Endometrial microvascular endothelial cells (primary cell): ENCODE results near the gene WSCD1. TPM values are rescaled to one million over a fixed set of nuclear protein-coding genes. Genes with fewer than 3 reads are reported as not detected.

Experiments used
- in situ Hi-C: cut with HindIII; loops from 2 replicates; pipeline ENCODE4 v1.10.0; 2017; ENCODE audit warnings: low sequenced_read_pairs, low pct_unique_long_range_greater_than_20kb; ENCODE audit errors: inconsistent ontology term
- total RNA-seq: library from RNA; depleted of rRNA; stranded (reverse); fragments of >200 nt; gene quantifications from one replicate; pipeline ENCODE4 v1.2.3, GENCODE V29; 2015; ENCODE audit errors: inconsistent ontology term

Gene WSCD1
- total RNA-seq, 1 donor from 2014 or later = 27.2 TPM

- in situ Hi-C loops = no loop called here
Observed at GRCh38 chr17:6080711-6081430, 10.7 kb downstream of the WSCD1 start.

- in situ Hi-C loops = no loop called here
Observed at GRCh38 chr17:6082335-6082734, 12.2 kb downstream of the WSCD1 start.

- in situ Hi-C loops = no loop called here
Observed at GRCh38 chr17:6084311-6085161, 14.4 kb downstream of the WSCD1 start.

GRCh38 chr17:6085812-6086211 lies 15.6 kb downstream of the WSCD1 start:
- in situ Hi-C loops = no loop called here

- in situ Hi-C loops = no loop called here
Observed at GRCh38 chr17:6086603-6087400, 16.6 kb downstream of the WSCD1 start.

- in situ Hi-C loops = no loop called here
Observed at GRCh38 chr17:6088141-6088540, 18.0 kb downstream of the WSCD1 start.

GRCh38 chr17:6090253-6090652 lies 20.1 kb downstream of the WSCD1 start:
- in situ Hi-C loops = no loop called here

GRCh38 chr17:6092182-6092902 lies 22.2 kb downstream of the WSCD1 start:
- in situ Hi-C loops = no loop called here

- in situ Hi-C loops = no loop called here
Observed at GRCh38 chr17:6092903-6093468, 22.8 kb downstream of the WSCD1 start.

GRCh38 chr17:6094453-6094852 lies 24.3 kb downstream of the WSCD1 start:
- in situ Hi-C loops = no loop called here

GRCh38 chr17:6094926-6095325 lies 24.7 kb downstream of the WSCD1 start:
- in situ Hi-C loops = no loop called here

- in situ Hi-C loops = no loop called here
Observed at GRCh38 chr17:6095501-6095900, 25.3 kb downstream of the WSCD1 start.

GRCh38 chr17:6096201-6097004 lies 26.2 kb downstream of the WSCD1 start:
- in situ Hi-C loops = no loop called here

GRCh38 chr17:6097005-6097279 lies 26.8 kb downstream of the WSCD1 start:
- in situ Hi-C loops = no loop called here

- in situ Hi-C loops = no loop called here
Observed at GRCh38 chr17:6098050-6098822, 28.1 kb downstream of the WSCD1 start.

- in situ Hi-C loops = no loop called here
Observed at GRCh38 chr17:6098823-6099180, 28.6 kb downstream of the WSCD1 start.

GRCh38 chr17:6099492-6099891 lies 29.3 kb downstream of the WSCD1 start:
- in situ Hi-C loops = no loop called here
